ENCODE results near the gene VWDE.

DNA sequence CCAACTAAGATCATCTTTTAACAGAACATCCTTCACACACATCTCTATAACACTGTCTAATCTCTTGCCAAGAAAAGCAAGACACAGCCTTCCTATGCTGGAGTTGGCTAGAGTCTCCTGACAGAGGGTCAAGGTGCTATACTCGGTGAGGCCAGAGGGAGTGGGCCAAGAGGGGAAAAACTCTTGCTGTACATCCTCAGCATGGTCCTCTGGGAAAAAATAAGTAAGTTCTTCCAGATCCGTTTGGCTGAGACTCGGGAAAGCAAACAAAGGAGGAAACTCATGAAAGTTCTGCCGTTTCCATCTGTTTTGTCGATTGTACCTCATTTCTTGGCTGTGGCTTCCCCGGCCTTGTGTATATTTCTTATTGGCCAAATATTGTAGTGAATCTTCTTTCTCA lies 33.9 kb downstream of the VWDE start:
- TF ChIP-seq, protein P1, sequence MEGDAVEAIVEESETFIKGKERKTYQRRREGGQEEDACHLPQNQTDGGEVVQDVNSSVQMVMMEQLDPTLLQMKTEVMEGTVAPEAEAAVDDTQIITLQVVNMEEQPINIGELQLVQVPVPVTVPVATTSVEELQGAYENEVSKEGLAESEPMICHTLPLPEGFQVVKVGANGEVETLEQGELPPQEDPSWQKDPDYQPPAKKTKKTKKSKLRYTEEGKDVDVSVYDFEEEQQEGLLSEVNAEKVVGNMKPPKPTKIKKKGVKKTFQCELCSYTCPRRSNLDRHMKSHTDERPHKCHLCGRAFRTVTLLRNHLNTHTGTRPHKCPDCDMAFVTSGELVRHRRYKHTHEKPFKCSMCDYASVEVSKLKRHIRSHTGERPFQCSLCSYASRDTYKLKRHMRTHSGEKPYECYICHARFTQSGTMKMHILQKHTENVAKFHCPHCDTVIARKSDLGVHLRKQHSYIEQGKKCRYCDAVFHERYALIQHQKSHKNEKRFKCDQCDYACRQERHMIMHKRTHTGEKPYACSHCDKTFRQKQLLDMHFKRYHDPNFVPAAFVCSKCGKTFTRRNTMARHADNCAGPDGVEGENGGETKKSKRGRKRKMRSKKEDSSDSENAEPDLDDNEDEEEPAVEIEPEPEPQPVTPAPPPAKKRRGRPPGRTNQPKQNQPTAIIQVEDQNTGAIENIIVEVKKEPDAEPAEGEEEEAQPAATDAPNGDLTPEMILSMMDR (IDR thresholded peaks at IDR 0.05): no peak
- TF ChIP-seq ZFX (IDR thresholded peaks at IDR 0.05; ENCODE audit: borderline replicate concordance): no peak

Data from 22Rv1 (cell line).